SU-DHL-6 (cell line): ENCODE measurements around the gene RAB17.
"Not testable (repeated sequence)": the region's sequence is repeated elsewhere in the genome, so short reads cannot be mapped to it uniquely, and the experiment has no call there.

Experiments
- CTCF ChIP-seq: fragments of 200-600 bp; sonication (generic); IDR thresholded peaks from one replicate; pipeline ENCODE4 v1.5.1; 2017; ENCODE audit warnings: antibody characterized with exemption, mild to moderate bottlenecking, low read length, moderate library complexity; ENCODE audit not compliant: insufficient read depth, poor library complexity, severe bottlenecking
- EZH2phosphoT487 ChIP-seq: fragments of 200-600 bp; sonication (generic), shearing (Covaris generic); conservative IDR thresholded peaks from 2 replicates; pipeline ENCODE4 v1.6.1; 2018; ENCODE audit warnings: mild to moderate bottlenecking, antibody characterized with exemption, low read length, moderate library complexity, mixed read lengths

DNA sequence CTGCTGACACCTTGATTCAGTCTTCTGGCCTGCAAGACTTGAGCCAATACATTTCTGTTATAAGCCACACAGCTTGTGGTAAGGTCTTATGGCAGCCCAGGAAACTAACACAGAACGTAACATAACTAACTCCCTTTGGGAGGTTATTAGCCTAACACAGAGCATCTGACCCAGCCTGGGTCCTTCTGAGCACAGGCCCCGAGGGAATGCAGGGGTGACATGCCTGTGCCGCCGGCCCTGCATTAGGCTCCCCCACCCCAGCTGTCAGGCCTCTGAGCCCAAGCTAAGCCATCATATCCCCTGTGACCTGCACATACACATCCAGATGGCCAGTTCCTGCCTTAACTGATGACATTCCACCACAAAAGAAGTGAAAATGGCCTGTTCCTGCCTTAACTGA lies 16.0 kb upstream of the RAB17 start:
- TF ChIP-seq CTCF, EZH2phosphoT487: not testable (repeated sequence)
